SU-DHL-6 (cell line): Measurements from ENCODE around the gene KCNJ1.

ENCODE experiments used
- H2AFZ ChIP-seq: fragments of 200-600 bp; sonication (generic); 2 replicates; pipeline ENCODE4 v1.6.1; 2014; ENCODE audit warnings: low read depth, mild to moderate bottlenecking, moderate library complexity, mixed read lengths, antibody characterized with exemption, low read length; ENCODE audit not compliant: severe bottlenecking
- H3F3A ChIP-seq: fragments of 200-600 bp; shearing (Covaris generic); 2 replicates; pipeline ENCODE4 v1.6.0; 2016; ENCODE audit warnings: antibody characterized with exemption, mild to moderate bottlenecking; ENCODE audit not compliant: insufficient read depth
- H3K27ac ChIP-seq: fragments of 200-600 bp; sonication (generic); 2 replicates; pipeline ENCODE4 v1.5.1; 2016; ENCODE audit warnings: low read depth, mild to moderate bottlenecking, low read length, moderate library complexity, mixed read lengths
- H3K27me3 ChIP-seq: fragments of 200-600 bp; sonication (generic), shearing (Covaris generic); 2 replicates; pipeline ENCODE4 v1.6.0; 2014; ENCODE audit warnings: mild to moderate bottlenecking, low read length
- H3K36me3 ChIP-seq: fragments of 200-600 bp; sonication (generic); 2 replicates; pipeline ENCODE4 v1.6.1; 2014; ENCODE audit warnings: mild to moderate bottlenecking, low read length, mixed read lengths
- H3K4me2 ChIP-seq: fragments of 300-600, 200-600 bp; shearing (Covaris generic), sonication (generic); 2 replicates; pipeline ENCODE4 v1.6.0; 2014; ENCODE audit warnings: low read length, low read depth, mild to moderate bottlenecking; ENCODE audit not compliant: poor library complexity, severe bottlenecking
- H3K4me3 ChIP-seq: fragments of 200-600 bp; sonication (generic); 2 replicates; pipeline ENCODE4 v1.5.1; 2014; ENCODE audit warnings: antibody characterized with exemption, low read length, mild to moderate bottlenecking, mixed read lengths; ENCODE audit not compliant: insufficient read depth, poor library complexity, severe bottlenecking
- H3K79me2 ChIP-seq: fragments of 200-600 bp; sonication (generic); 2 replicates; pipeline ENCODE4 v1.6.1; 2014; ENCODE audit warnings: mild to moderate bottlenecking, low read length, moderate library complexity; ENCODE audit not compliant: insufficient read depth
- H3K9ac ChIP-seq: fragments of 200-600 bp; sonication (generic); 2 replicates; pipeline ENCODE4 v1.7.0; 2014; ENCODE audit warnings: mild to moderate bottlenecking, low read length
- H3K9me2 ChIP-seq: fragments of 200-600 bp; sonication (generic); replicated peaks from 2 replicates; pipeline ENCODE4 v1.6.1; 2014; ENCODE audit warnings: low read length; ENCODE audit not compliant: insufficient read depth
- H3K9me3 ChIP-seq: fragments of 200-600 bp; sonication (generic); 2 replicates; pipeline ENCODE4 v1.6.1; 2014; ENCODE audit warnings: low read length, mixed read lengths; ENCODE audit not compliant: insufficient read depth
- H4K20me1 ChIP-seq: fragments of 200-600 bp; sonication (generic); 2 replicates; pipeline ENCODE4 v1.6.1; 2014; ENCODE audit warnings: low read depth, mild to moderate bottlenecking, antibody characterized with exemption, low read length, moderate library complexity, mixed read lengths
- CTCF ChIP-seq: fragments of 200-600 bp; sonication (generic); IDR thresholded peaks from one replicate; pipeline ENCODE4 v1.5.1; 2017; ENCODE audit warnings: antibody characterized with exemption, mild to moderate bottlenecking, low read length, moderate library complexity; ENCODE audit not compliant: insufficient read depth, poor library complexity, severe bottlenecking
- EZH2phosphoT487 ChIP-seq: fragments of 200-600 bp; sonication (generic), shearing (Covaris generic); conservative IDR thresholded peaks from 2 replicates; pipeline ENCODE4 v1.6.1; 2018; ENCODE audit warnings: mild to moderate bottlenecking, antibody characterized with exemption, low read length, moderate library complexity, mixed read lengths

Gene KCNJ1

GRCh38 chr11:128856241-128856640, 10.9 kb downstream of the KCNJ1 start:
- no peaks in the 10 kb centered on the region for H3K36me3 ChIP-seq
- no peaks in the 10 kb centered on the region for H3K79me2 ChIP-seq
- no peaks in the 10 kb centered on the region for H3K9me3 ChIP-seq
- no peak overlapping the region for H3K27ac ChIP-seq
- TF ChIP-seq CTCF, result no peak
- TF ChIP-seq EZH2phosphoT487, result no peak
- H3K9ac ChIP-seq, result no peak overlapping the region
- no peak overlapping the region for H2AFZ ChIP-seq
- no peak overlapping the region for H3K4me3 ChIP-seq
- no peaks in the 10 kb centered on the region for H3K27me3 ChIP-seq
- H4K20me1 ChIP-seq, result no peaks in the 10 kb centered on the region
- H3K4me2 ChIP-seq, result no peak overlapping the region
- H3F3A ChIP-seq, result no peaks in the 10 kb centered on the region
- no peaks in the 10 kb centered on the region for H3K9me2 ChIP-seq

- H3K9ac ChIP-seq, result no peak overlapping the region
- TF ChIP-seq EZH2phosphoT487 (no peak), CTCF (no peak)
- no peaks in the 10 kb centered on the region for H3K9me3 ChIP-seq
- no peaks in the 10 kb centered on the region for H3F3A ChIP-seq
- H2AFZ ChIP-seq, result no peak overlapping the region
- no peaks in the 10 kb centered on the region for H3K79me2 ChIP-seq
- no peak overlapping the region for H3K27ac ChIP-seq
- no peak overlapping the region for H3K4me3 ChIP-seq
- no peaks in the 10 kb centered on the region for H3K36me3 ChIP-seq
- no peak overlapping the region for H3K4me2 ChIP-seq
- H3K9me2 ChIP-seq, result no peaks in the 10 kb centered on the region
- H3K27me3 ChIP-seq, result no peaks in the 10 kb centered on the region
- no peaks in the 10 kb centered on the region for H4K20me1 ChIP-seq
Observed at GRCh38 chr11:128854841-128855240, 12.3 kb downstream of the KCNJ1 start.

DNA sequence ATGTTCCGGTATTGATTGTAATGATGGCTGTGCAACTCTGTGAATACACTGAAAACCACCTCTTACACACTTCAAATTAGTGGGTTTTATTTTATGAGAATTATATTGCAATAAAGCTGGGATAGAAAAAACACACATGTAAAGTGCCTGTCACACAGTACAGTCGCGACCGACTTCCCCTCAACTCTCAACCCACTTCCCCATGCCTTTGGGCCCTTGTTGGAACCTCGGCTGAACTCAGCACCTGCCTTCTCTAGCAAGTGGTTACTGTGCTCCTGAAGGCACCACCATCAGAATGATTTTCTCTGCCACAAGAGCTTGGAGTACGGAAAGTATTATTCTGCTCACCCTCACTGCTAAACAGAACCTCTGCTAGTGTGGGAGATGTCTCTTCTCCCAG, 13.5 kb downstream of the KCNJ1 start:
- Histone ChIP-seq H3K9ac (no peak overlapping the region), H3K27ac (no peak overlapping the region), H3K36me3 (no peaks in the 10 kb centered on the region), H3K4me3 (no peak overlapping the region), H4K20me1 (no peaks in the 10 kb centered on the region), H2AFZ (no peak overlapping the region), H3K9me2 (no peaks in the 10 kb centered on the region), H3K79me2 (no peaks in the 10 kb centered on the region), H3F3A (no peaks in the 10 kb centered on the region), H3K9me3 (no peaks in the 10 kb centered on the region), H3K4me2 (no peak overlapping the region), H3K27me3 (no peaks in the 10 kb centered on the region)
- no peak for TF ChIP-seq CTCF
- TF ChIP-seq EZH2phosphoT487, result no peak
